NCI-H748 treated with DMSO at 0.1 percent for 48 hours (cell line): ENCODE results near the gene SELENBP1.
"Not testable (repeated sequence)": the region's sequence is repeated elsewhere in the genome, so short reads cannot be mapped to it uniquely, and the experiment has no call there.

Experiments
- DNase-seq: peaks from one replicate; lab custom pipeline; 2025; lab: John Stamatoyannopoulos, UW

SELENBP1 gene

GRCh38 chr1:151377150-151377884 lies 4.8 kb upstream of the SELENBP1 start:
- no peak for DNase-seq

GRCh38 chr1:151373196-151373595 lies 691 bp upstream of the SELENBP1 start:
- no peak for DNase-seq

GRCh38 chr1:151371370-151372057 lies 991 bp downstream of the SELENBP1 start:
- peak; percentile 43 for DNase-seq

GRCh38 chr1:151370211-151370911 lies 2.1 kb downstream of the SELENBP1 start:
- no peak for DNase-seq

GRCh38 chr1:151369621-151370048 lies 2.9 kb downstream of the SELENBP1 start:
- DNase-seq: no peak

- no peak for DNase-seq
Measured at GRCh38 chr1:151369302-151369610, 3.2 kb downstream of the SELENBP1 start.

- DNase-seq: no peak
Measured at GRCh38 chr1:151368393-151369301, 3.9 kb downstream of the SELENBP1 start.

- DNase-seq: no peak
Measured at GRCh38 chr1:151367658-151368392, 4.7 kb downstream of the SELENBP1 start.

GRCh38 chr1:151364996-151365395 lies 7.5 kb downstream of the SELENBP1 start:
- no peak for DNase-seq

GRCh38 chr1:151362308-151363155 lies 10.0 kb downstream of the SELENBP1 start:
- DNase-seq: no peak

- no peak for DNase-seq
Measured at GRCh38 chr1:151361883-151362282, 10.6 kb downstream of the SELENBP1 start.

- DNase-seq: no peak
Measured at GRCh38 chr1:151356696-151357095, 15.8 kb downstream of the SELENBP1 start.

- DNase-seq: no peak
Measured at GRCh38 chr1:151352021-151352718, 20.3 kb downstream of the SELENBP1 start.

- not testable (repeated sequence) for DNase-seq
Measured at GRCh38 chr1:151350323-151350722, 22.2 kb downstream of the SELENBP1 start.

GRCh38 chr1:151347523-151348246 lies 24.8 kb downstream of the SELENBP1 start:
- no peak for DNase-seq

- peak; percentile 94 for DNase-seq
Measured at GRCh38 chr1:151346769-151347522, 25.6 kb downstream of the SELENBP1 start, which contains the start of gene RFX5. Gene RFX5 (minus strand): TSS chr1:151347252. CDS start chr1:151346320, 932 bp downstream.

- no peak for DNase-seq
Measured at GRCh38 chr1:151346082-151346768, 26.3 kb downstream of the SELENBP1 start.

- DNase-seq: no peak
Measured at GRCh38 chr1:151344291-151344690, 28.2 kb downstream of the SELENBP1 start.
